HG03045 (cell line): ENCODE results near the gene MXD1.
"Not testable (repeated sequence)": the region's sequence is repeated elsewhere in the genome, so short reads cannot be mapped to it uniquely, and the experiment has no call there.

ENCODE experiments used
- ATAC-seq: cut with Tn5 transposase; IDR thresholded peaks from one replicate; pipeline ENCODE4 v1.9.1; 2021; ENCODE audit warnings: mild to moderate bottlenecking, moderate library complexity; ENCODE audit not compliant: unreplicated experiment

MXD1 gene

GRCh38 chr2:69950671-69951070 lies 35.8 kb downstream of the MXD1 start:
- ATAC-seq, result not testable (repeated sequence)

- ATAC-seq, result no peak
These were observed 37.6 kb downstream of the MXD1 start for GRCh38 chr2:69952336-69953115.

GRCh38 chr2:69954084-69954483 lies 39.2 kb downstream of the MXD1 start:
- no peak for ATAC-seq

GRCh38 chr2:69955029-69955428 lies 40.1 kb downstream of the MXD1 start:
- ATAC-seq, result no peak

- no peak for ATAC-seq
These were observed 41.6 kb downstream of the MXD1 start for GRCh38 chr2:69956475-69956979.

- ATAC-seq, result no peak
These were observed 43.1 kb downstream of the MXD1 start for GRCh38 chr2:69957965-69958364.

GRCh38 chr2:69958480-69958879 lies 43.6 kb downstream of the MXD1 start:
- ATAC-seq, result no peak

GRCh38 chr2:69959425-69959824 lies 44.5 kb downstream of the MXD1 start:
- no peak for ATAC-seq

- ATAC-seq, result no peak
These were observed 45.9 kb downstream of the MXD1 start for GRCh38 chr2:69960821-69961220.

- no peak for ATAC-seq
These were observed 46.6 kb downstream of the MXD1 start, which contains the start of gene ASPRV1 for GRCh38 chr2:69961496-69961895. Gene ASPRV1, minus strand, starts transcription at chr2:69961631. Its CDS starts 195 bp downstream, at chr2:69961436.

- ATAC-seq, result no peak
These were observed 48.2 kb downstream of the MXD1 start for GRCh38 chr2:69962986-69963730.

GRCh38 chr2:69964353-69964841 lies 49.5 kb downstream of the MXD1 start:
- no peak for ATAC-seq

- no peak for ATAC-seq
These were observed 51.0 kb downstream of the MXD1 start for GRCh38 chr2:69965756-69966445.

- no peak for ATAC-seq
These were observed 51.6 kb downstream of the MXD1 start for GRCh38 chr2:69966496-69966895.

- ATAC-seq, result no peak
These were observed 53.7 kb downstream of the MXD1 start for GRCh38 chr2:69968609-69969008.

GRCh38 chr2:69969126-69969983 lies 54.4 kb downstream of the MXD1 start:
- ATAC-seq, result no peak

GRCh38 chr2:69969991-69970390 lies 55.1 kb downstream of the MXD1 start:
- ATAC-seq, result no peak

- ATAC-seq, result no peak
These were observed 57.9 kb downstream of the MXD1 start for GRCh38 chr2:69972822-69973221.

GRCh38 chr2:69973335-69973735 lies 58.4 kb downstream of the MXD1 start:
- ATAC-seq, result no peak

GRCh38 chr2:69975136-69975852 lies 60.4 kb downstream of the MXD1 start:
- ATAC-seq, result no peak
